ENCODE measurements around the gene PLCB4. TPM values are rescaled to one million over a fixed set of nuclear protein-coding genes. Genes with fewer than 3 reads are reported as not detected.

The PLCB4 gene
- polyA plus RNA-seq, 1 of the 3 experiments (the other 2 are of a cell fraction): 5.5 TPM

GRCh38 chr20:9458138-9458796, 389.4 kb downstream of the PLCB4 start:
- TF ChIP-seq, protein P1, sequence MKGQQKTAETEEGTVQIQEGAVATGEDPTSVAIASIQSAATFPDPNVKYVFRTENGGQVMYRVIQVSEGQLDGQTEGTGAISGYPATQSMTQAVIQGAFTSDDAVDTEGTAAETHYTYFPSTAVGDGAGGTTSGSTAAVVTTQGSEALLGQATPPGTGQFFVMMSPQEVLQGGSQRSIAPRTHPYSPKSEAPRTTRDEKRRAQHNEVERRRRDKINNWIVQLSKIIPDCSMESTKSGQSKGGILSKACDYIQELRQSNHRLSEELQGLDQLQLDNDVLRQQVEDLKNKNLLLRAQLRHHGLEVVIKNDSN (IDR thresholded peaks at IDR 0.05; ENCODE audit: borderline replicate concordance, low read depth): no peak
- TF ChIP-seq GABPA (IDR thresholded peaks at IDR 0.05; ENCODE audit: low read depth): no peak
- peak; percentile 42; the same call in 1 of the 2 replicates for TF ChIP-seq CTCF (IDR thresholded peaks at IDR 0.05)
- TF ChIP-seq SMC3 (IDR thresholded peaks at IDR 0.05; ENCODE audit: low read depth, low read length): peak; percentile 31
- TF ChIP-seq JUND (IDR thresholded peaks at IDR 0.05): no peak
- no peak for TF ChIP-seq EP300 (IDR thresholded peaks at IDR 0.05; ENCODE audit: borderline replicate concordance in 1 of 2, low read depth in 1 of 2, low read length in 1 of 2)
- no peak for TF ChIP-seq YY1 (IDR thresholded peaks at IDR 0.05; ENCODE audit: low read depth)
- no peak for TF ChIP-seq MXI1 (IDR thresholded peaks at IDR 0.05; ENCODE audit: low read depth, low read length)
- TF ChIP-seq, protein P2, sequence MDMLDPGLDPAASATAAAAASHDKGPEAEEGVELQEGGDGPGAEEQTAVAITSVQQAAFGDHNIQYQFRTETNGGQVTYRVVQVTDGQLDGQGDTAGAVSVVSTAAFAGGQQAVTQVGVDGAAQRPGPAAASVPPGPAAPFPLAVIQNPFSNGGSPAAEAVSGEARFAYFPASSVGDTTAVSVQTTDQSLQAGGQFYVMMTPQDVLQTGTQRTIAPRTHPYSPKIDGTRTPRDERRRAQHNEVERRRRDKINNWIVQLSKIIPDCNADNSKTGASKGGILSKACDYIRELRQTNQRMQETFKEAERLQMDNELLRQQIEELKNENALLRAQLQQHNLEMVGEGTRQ (IDR thresholded peaks at IDR 0.05; ENCODE audit: borderline replicate concordance, low read depth, low read length): no peak
- TF ChIP-seq RAD21 (IDR thresholded peaks at IDR 0.05; ENCODE audit: low read length): peak; percentile 26; the same call in 1 of the 2 replicates
- TF ChIP-seq FOSL2 (IDR thresholded peaks at IDR 0.05; ENCODE audit: borderline replicate concordance, low read depth): no peak
- TF ChIP-seq RXRA (IDR thresholded peaks at IDR 0.05; ENCODE audit: borderline replicate concordance, low read depth): no peak
- ChIA-PET POLR2A (no interaction called here), CTCF (interaction anchor here (0.7 to 2.5 kb wide), 7 partner anchors 10 to 160 kb away, joined by 3 to 12 read pairs (median 4); no protein-coding TSS in a partner anchor)
- Histone ChIP-seq H3K79me2 (ENCODE audit: insufficient read depth) (no peaks in the 10 kb centered on the region), H3K4me1 (ENCODE audit: control insufficient read depth in 1 of 2, insufficient read depth in 2 of 2, low read depth in 1 of 2, low read length in 1 of 2) (peaks cover 0 to 14% of the 10 kb centered on the region in 2 experiments; a peak in 2 of 4 replicates), H3K27me3 (ENCODE audit: insufficient read depth) (no peaks in the 10 kb centered on the region), H3K9me3 (0 out of 2 replicates have a peak, but pooled peaks cover 3% of the 10 kb centered on the region), H2AFZ (ENCODE audit: low read depth) (no peak overlapping the region), H4K20me1 (ENCODE audit: insufficient read depth) (no peaks in the 10 kb centered on the region), H3K4me3 (ENCODE audit: low read depth in 2 of 2, low read length in 1 of 2) (no peak overlapping the region), H3K9me2 (no peaks in the 10 kb centered on the region), H3K36me3 (replicated peaks in 1 of 2; ENCODE audit: control insufficient read depth in 1 of 2, insufficient read depth in 2 of 2, low read length in 1 of 2) (peaks cover 34 to 39% of the 10 kb centered on the region in 2 experiments), H3K4me2 (no peak overlapping the region), H3K9ac (no peak overlapping the region), H3F3A (replicated peaks; ENCODE audit: insufficient read depth) (peaks cover 15% of the 10 kb centered on the region), H3K27ac (ENCODE audit: low read depth in 2 of 2, low read length in 1 of 2) (no peak overlapping the region)
- 78% methylated on average over 1 of the region's 1 CpG for WGBS (ENCODE audit: low lambda C conversion rate)
- no peak for DNase-seq

DNA sequence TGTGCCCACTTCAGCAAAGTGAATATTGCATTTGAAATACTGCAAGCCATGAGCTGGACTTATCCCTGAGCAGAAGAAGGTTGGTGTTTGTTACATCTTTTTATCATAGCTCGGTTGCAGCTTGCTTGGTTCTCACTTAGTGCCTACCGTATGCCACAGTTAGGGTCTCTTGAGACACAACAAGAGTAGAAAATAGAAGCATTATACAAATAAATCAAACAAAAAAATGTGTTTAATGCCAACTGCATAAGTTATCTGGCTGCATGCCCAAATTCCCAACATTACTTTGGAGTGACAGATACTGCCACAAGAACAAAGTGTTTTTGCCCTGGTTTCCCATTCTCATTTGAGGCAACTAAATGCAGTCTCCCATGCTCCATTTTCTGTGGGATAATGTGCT, 391.6 kb downstream of the PLCB4 start:
- TF ChIP-seq EZH2phosphoT487 (IDR thresholded peaks at IDR 0.05; ENCODE audit: borderline replicate concordance, low read depth) (no peak), FOXM1 (IDR thresholded peaks at IDR 0.05; ENCODE audit: low read depth) (no peak), TEAD4 (IDR thresholded peaks at IDR 0.05; ENCODE audit: borderline replicate concordance, insufficient read depth) (peak; percentile 64; the same call in 1 of the 2 replicates), FOSL2 (IDR thresholded peaks at IDR 0.05; ENCODE audit: borderline replicate concordance, low read depth) (peak; percentile 35; the same call in 1 of the 2 replicates), TCF12 (IDR thresholded peaks at IDR 0.05) (peak; percentile 72), ELF1 (IDR thresholded peaks at IDR 0.05) (no peak), RCOR1 (IDR thresholded peaks at IDR 0.05; ENCODE audit: low read length) (no peak), NFIC (IDR thresholded peaks at IDR 0.05; ENCODE audit: borderline replicate concordance) (peak; percentile 93), JUND (IDR thresholded peaks at IDR 0.05) (peak; percentile 51), MAX (IDR thresholded peaks at IDR 0.05; ENCODE audit: low read depth) (peak; percentile 35), POLR2AphosphoS5 (IDR thresholded peaks at IDR 0.05; ENCODE audit: low read depth, low read length) (peak; percentile 17; the same call in 1 of the 2 replicates), PBX3 (IDR thresholded peaks at IDR 0.05) (peak; percentile 76), EP300 (IDR thresholded peaks at IDR 0.05; ENCODE audit: borderline replicate concordance in 1 of 2, low read depth in 1 of 2, low read length in 1 of 2) (peak in 1 of 2 experiments; percentile 71; a peak in 1 of 4 replicates)
- peak overlapping the region; percentile 55 to 78; a peak in 3 of 4 replicates for H3K27ac ChIP-seq (ENCODE audit: low read depth in 2 of 2, low read length in 1 of 2)
- no peaks in the 10 kb centered on the region for H3K27me3 ChIP-seq (ENCODE audit: insufficient read depth)
- H2AFZ ChIP-seq (ENCODE audit: low read depth): no peak overlapping the region; the same call in 1 of the 2 replicates
- H3K36me3 ChIP-seq (replicated peaks in 1 of 2; ENCODE audit: control insufficient read depth in 1 of 2, insufficient read depth in 2 of 2, low read length in 1 of 2): peaks cover 17 to 30% of the 10 kb centered on the region in 2 experiments
- no peak overlapping the region; the same call in 1 of the 2 replicates for H3K4me2 ChIP-seq
- WGBS (ENCODE audit: low lambda C conversion rate): 26% methylated on average over 2 of the region's 2 CpGs
- no peaks in the 10 kb centered on the region for H4K20me1 ChIP-seq (ENCODE audit: insufficient read depth)
- H3K4me3 ChIP-seq (ENCODE audit: low read depth in 2 of 2, low read length in 1 of 2): no peak overlapping the region
- ChIA-PET POLR2A (no interaction called here), CTCF (interaction anchor here (0.7 to 1.5 kb wide), 3 partner anchors 30 to 149 kb away, joined by 3 to 6 read pairs (median 3); no protein-coding TSS in a partner anchor)
- peaks cover 0 to 14% of the 10 kb centered on the region in 2 experiments; a peak in 2 of 4 replicates for H3K4me1 ChIP-seq (ENCODE audit: control insufficient read depth in 1 of 2, insufficient read depth in 2 of 2, low read depth in 1 of 2, low read length in 1 of 2)
- peaks cover 15% of the 10 kb centered on the region for H3F3A ChIP-seq (replicated peaks; ENCODE audit: insufficient read depth)
- H3K79me2 ChIP-seq (ENCODE audit: insufficient read depth): no peaks in the 10 kb centered on the region
- no peak for DNase-seq
- 0 out of 2 replicates have a peak, but pooled peaks cover 3% of the 10 kb centered on the region for H3K9me3 ChIP-seq
- no peaks in the 10 kb centered on the region for H3K9me2 ChIP-seq
- H3K9ac ChIP-seq: no peak overlapping the region; the same call in 1 of the 2 replicates

All from SK-N-SH (cell line).